GM23338 (cell line): ENCODE measurements around the gene LTBP4. TPM values are rescaled to one million over a fixed set of nuclear protein-coding genes. Genes with fewer than 3 reads are reported as not detected.

Experiments used
- ATAC-seq: fragments of 200-7000 bp; cut with Tn5 transposase; 3 replicates; pipeline ENCODE4 v1.9.1; 2020
- DNase-seq: peaks from one replicate; pipeline ENCODE4 v3.0.0-alpha.2; 2015; ENCODE audit warnings: low spot score
- H2AFZ ChIP-seq: fragments of 200-600 bp; sonication (generic); 2 replicates; pipeline ENCODE4 v1.8.0; 2016; ENCODE audit warnings: antibody characterized with exemption, mild to moderate bottlenecking, moderate library complexity
- H3F3A ChIP-seq: fragments of 200-600 bp; sonication (generic); replicated peaks from 2 replicates; pipeline ENCODE4 v1.8.0; 2017; ENCODE audit warnings: antibody characterized with exemption, mixed run types, low read depth
- H3K27ac ChIP-seq: fragments of 200-600 bp; sonication (generic); 2 replicates; pipeline ENCODE4 v1.6.1; 2016; ENCODE audit warnings: low read depth
- H3K27me3 ChIP-seq: fragments of 200-600 bp; sonication (generic); 2 replicates; pipeline ENCODE4 v1.8.0; 2016; ENCODE audit warnings: mild to moderate bottlenecking, mixed run types, moderate library complexity; ENCODE audit not compliant: insufficient read depth
- H3K36me3 ChIP-seq: fragments of 200-600 bp; sonication (generic); 2 replicates; pipeline ENCODE4 v1.8.0; 2016; ENCODE audit warnings: mild to moderate bottlenecking; ENCODE audit not compliant: insufficient read depth
- H3K4me1 ChIP-seq: fragments of 200-600 bp; sonication (generic); 2 replicates; pipeline ENCODE4 v1.8.0; 2016; ENCODE audit warnings: mild to moderate bottlenecking, moderate library complexity; ENCODE audit not compliant: insufficient read depth
- H3K4me2 ChIP-seq: fragments of 200-600 bp; sonication (generic); 2 replicates; pipeline ENCODE4 v1.7.1; 2017; ENCODE audit warnings: mixed run types
- H3K4me3 ChIP-seq: fragments of 200-600 bp; sonication (generic); 2 replicates; pipeline ENCODE4 v1.6.1; 2016; ENCODE audit warnings: mixed run types
- H3K79me2 ChIP-seq: fragments of 200-600 bp; sonication (generic); replicated peaks from 2 replicates; pipeline ENCODE4 v1.8.0; 2017; ENCODE audit warnings: mild to moderate bottlenecking; ENCODE audit not compliant: insufficient read depth
- H3K9me2 ChIP-seq: fragments of 200-600 bp; sonication (generic); 2 replicates; pipeline ENCODE4 v1.8.0; 2017; ENCODE audit not compliant: insufficient read depth
- H4K20me1 ChIP-seq: fragments of 200-600 bp; sonication (generic); replicated peaks from 2 replicates; pipeline ENCODE4 v1.8.0; 2017; ENCODE audit warnings: mild to moderate bottlenecking; ENCODE audit not compliant: insufficient read depth
- H3K27ac Mint-ChIP-seq: 2 replicates; pipeline ENCODE4 v1.8.0; 2020; ENCODE audit warnings: inconsistent platforms, mild to moderate bottlenecking, moderate library complexity, mixed read lengths
- H3K27me3 Mint-ChIP-seq: 3 replicates; pipeline ENCODE4 v1.8.0; 2022; ENCODE audit warnings: low read depth, mild to moderate bottlenecking, moderate library complexity, mixed read lengths, inconsistent platforms; ENCODE audit not compliant: insufficient read depth, poor library complexity
- H3K36me3 Mint-ChIP-seq: 3 replicates; pipeline ENCODE4 v1.8.0; 2021; ENCODE audit warnings: low read depth, mild to moderate bottlenecking, inconsistent platforms, moderate library complexity, mixed read lengths
- H3K4me1 Mint-ChIP-seq: 3 replicates; pipeline ENCODE4 v1.8.0; 2020; ENCODE audit warnings: mild to moderate bottlenecking, inconsistent platforms, mixed read lengths
- H3K4me3 Mint-ChIP-seq: 3 replicates; pipeline ENCODE4 v1.8.0; 2021; ENCODE audit warnings: moderate library complexity, mild to moderate bottlenecking, inconsistent platforms, mixed read lengths
- H3K9me3 Mint-ChIP-seq: 3 replicates; pipeline ENCODE4 v1.8.0; 2020; ENCODE audit warnings: moderate library complexity, mild to moderate bottlenecking, inconsistent platforms, mixed read lengths
- CREB1 ChIP-seq: fragments of 250-450 bp; sonication (Bioruptor Pico); IDR thresholded peaks from 2 replicates; pipeline ENCODE4 v1.5.0; 2020; ENCODE audit warnings: low read depth, mild to moderate bottlenecking, moderate library complexity
- EZH2 ChIP-seq: fragments of 200-600 bp; sonication (generic); IDR thresholded peaks from one replicate; pipeline ENCODE4 v1.8.0; 2017; ENCODE audit warnings: antibody characterized with exemption, mild to moderate bottlenecking, low read depth; ENCODE audit not compliant: unreplicated experiment
- EZH2phosphoT487 ChIP-seq: fragments of 200-600 bp; sonication (generic); IDR thresholded peaks from one replicate; pipeline ENCODE4 v1.8.1; 2018; ENCODE audit warnings: antibody characterized with exemption; ENCODE audit not compliant: unreplicated experiment
- JUNB ChIP-seq: IDR thresholded peaks from one replicate; pipeline ENCODE4 v1.6.1; 2016; ENCODE audit warnings: antibody characterized with exemption; ENCODE audit not compliant: unreplicated experiment
- NANOG ChIP-seq: IDR thresholded peaks from 2 replicates; pipeline ENCODE4 v1.6.1; 2016; ENCODE audit warnings: antibody characterized with exemption, borderline replicate concordance
- POLR2AphosphoS5 ChIP-seq: IDR thresholded peaks from 2 replicates; pipeline ENCODE4 v1.6.1; 2016; ENCODE audit warnings: antibody characterized with exemption, low read depth
- STAT1 ChIP-seq: IDR thresholded peaks from one replicate; pipeline ENCODE4 v1.6.1; 2016; ENCODE audit warnings: antibody characterized with exemption; ENCODE audit not compliant: unreplicated experiment
- ZNF114 ChIP-seq: fragments of 250-450 bp; sonication (Bioruptor Pico); IDR thresholded peaks from 2 replicates; pipeline ENCODE4 v1.5.0; 2020; ENCODE audit warnings: mild to moderate bottlenecking, moderate library complexity
- ZNF331 ChIP-seq: fragments of 250-450 bp; sonication (Bioruptor Pico); IDR thresholded peaks from 2 replicates; pipeline ENCODE4 v1.5.0; 2020; ENCODE audit warnings: low read depth, mild to moderate bottlenecking, moderate library complexity
- polyA plus RNA-seq: library from polyadenylated mRNA; unstranded; fragments of >200 nt; fragmentation: Nextera tagmentation; extraction: Ambion mirVana; gene quantifications from 2 replicates; pipeline ENCODE4 v1.2.1, GENCODE V29; 2016
- total RNA-seq: library from RNA; depleted of rRNA; stranded (reverse); fragments of >200 nt; shearing (Covaris generic); gene quantifications from 2 replicates; pipeline ENCODE4 v1.2.3, GENCODE V29; 2014
- TF ChIP-seq, protein P1 (sequence below): fragments of 250-450 bp; sonication (Bioruptor Pico); IDR thresholded peaks from 2 replicates; pipeline ENCODE4 v1.5.0; 2020; ENCODE audit warnings: mild to moderate bottlenecking, moderate library complexity
- TF ChIP-seq, protein P2 (sequence below), 2 experiments: fragments of 200-600 bp in 1 of 2; sonication (generic) in 1 of 2; conservative IDR thresholded peaks; 2 replicates each; pipeline versions ENCODE4 v1.5.1 to v1.6.1; 2016 to 2017; ENCODE audit warnings: antibody characterized with exemption in 2 of 2, low read depth in 2 of 2, mild to moderate bottlenecking in 2 of 2, moderate library complexity in 1 of 2
- TF ChIP-seq, protein P3 (sequence below): IDR thresholded peaks from 2 replicates; pipeline ENCODE4 v1.6.1; 2016; ENCODE audit warnings: antibody characterized with exemption

Gene LTBP4
- total and polyA plus RNA-seq, 2 experiments from 2014 or later: 50.3 to 65.0 TPM

DNA sequence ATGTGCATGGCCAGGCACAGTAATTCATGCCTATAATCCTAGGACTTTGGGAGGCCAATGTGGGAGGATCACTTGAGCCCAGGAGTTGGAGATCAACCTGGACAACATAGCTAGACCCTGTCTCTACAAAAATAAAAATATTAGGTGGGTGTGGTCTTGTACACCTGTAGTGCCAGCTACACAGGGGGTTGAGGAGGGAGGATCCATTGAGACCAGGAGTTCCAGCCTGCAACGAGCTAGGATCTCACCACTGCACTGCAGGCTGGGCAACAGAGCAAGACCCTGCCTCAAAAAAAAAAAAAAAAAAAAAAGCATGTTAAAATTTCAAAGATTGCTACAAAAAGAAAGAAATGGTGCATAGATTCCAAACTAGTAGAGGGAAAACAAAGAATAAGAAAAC is 37.2 kb downstream of the LTBP4 start:
- TF ChIP-seq, protein P1, sequence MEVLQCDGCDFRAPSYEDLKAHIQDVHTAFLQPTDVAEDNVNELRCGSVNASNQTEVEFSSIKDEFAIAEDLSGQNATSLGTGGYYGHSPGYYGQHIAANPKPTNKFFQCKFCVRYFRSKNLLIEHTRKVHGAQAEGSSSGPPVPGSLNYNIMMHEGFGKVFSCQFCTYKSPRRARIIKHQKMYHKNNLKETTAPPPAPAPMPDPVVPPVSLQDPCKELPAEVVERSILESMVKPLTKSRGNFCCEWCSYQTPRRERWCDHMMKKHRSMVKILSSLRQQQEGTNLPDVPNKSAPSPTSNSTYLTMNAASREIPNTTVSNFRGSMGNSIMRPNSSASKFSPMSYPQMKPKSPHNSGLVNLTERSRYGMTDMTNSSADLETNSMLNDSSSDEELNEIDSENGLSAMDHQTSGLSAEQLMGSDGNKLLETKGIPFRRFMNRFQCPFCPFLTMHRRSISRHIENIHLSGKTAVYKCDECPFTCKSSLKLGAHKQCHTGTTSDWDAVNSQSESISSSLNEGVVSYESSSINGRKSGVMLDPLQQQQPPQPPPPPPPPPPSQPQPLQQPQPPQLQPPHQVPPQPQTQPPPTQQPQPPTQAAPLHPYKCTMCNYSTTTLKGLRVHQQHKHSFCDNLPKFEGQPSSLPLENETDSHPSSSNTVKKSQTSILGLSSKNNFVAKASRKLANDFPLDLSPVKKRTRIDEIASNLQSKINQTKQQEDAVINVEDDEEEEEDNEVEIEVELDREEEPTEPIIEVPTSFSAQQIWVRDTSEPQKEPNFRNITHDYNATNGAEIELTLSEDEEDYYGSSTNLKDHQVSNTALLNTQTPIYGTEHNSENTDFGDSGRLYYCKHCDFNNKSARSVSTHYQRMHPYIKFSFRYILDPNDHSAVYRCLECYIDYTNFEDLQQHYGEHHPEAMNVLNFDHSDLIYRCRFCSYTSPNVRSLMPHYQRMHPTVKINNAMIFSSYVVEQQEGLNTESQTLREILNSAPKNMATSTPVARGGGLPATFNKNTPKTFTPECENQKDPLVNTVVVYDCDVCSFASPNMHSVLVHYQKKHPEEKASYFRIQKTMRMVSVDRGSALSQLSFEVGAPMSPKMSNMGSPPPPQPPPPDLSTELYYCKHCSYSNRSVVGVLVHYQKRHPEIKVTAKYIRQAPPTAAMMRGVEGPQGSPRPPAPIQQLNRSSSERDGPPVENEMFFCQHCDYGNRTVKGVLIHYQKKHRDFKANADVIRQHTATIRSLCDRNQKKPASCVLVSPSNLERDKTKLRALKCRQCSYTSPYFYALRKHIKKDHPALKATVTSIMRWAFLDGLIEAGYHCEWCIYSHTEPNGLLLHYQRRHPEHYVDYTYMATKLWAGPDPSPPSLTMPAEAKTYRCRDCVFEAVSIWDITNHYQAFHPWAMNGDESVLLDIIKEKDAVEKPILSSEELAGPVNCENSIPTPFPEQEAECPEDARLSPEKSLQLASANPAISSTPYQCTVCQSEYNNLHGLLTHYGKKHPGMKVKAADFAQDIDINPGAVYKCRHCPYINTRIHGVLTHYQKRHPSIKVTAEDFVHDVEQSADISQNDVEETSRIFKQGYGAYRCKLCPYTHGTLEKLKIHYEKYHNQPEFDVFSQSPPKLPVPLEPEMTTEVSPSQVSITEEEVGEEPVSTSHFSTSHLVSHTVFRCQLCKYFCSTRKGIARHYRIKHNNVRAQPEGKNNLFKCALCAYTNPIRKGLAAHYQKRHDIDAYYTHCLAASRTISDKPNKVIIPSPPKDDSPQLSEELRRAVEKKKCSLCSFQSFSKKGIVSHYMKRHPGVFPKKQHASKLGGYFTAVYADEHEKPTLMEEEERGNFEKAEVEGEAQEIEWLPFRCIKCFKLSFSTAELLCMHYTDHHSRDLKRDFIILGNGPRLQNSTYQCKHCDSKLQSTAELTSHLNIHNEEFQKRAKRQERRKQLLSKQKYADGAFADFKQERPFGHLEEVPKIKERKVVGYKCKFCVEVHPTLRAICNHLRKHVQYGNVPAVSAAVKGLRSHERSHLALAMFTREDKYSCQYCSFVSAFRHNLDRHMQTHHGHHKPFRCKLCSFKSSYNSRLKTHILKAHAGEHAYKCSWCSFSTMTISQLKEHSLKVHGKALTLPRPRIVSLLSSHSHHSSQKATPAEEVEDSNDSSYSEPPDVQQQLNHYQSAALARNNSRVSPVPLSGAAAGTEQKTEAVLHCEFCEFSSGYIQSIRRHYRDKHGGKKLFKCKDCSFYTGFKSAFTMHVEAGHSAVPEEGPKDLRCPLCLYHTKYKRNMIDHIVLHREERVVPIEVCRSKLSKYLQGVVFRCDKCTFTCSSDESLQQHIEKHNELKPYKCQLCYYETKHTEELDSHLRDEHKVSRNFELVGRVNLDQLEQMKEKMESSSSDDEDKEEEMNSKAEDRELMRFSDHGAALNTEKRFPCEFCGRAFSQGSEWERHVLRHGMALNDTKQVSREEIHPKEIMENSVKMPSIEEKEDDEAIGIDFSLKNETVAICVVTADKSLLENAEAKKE (CRISPR knock-in tag): no peak
- TF ChIP-seq STAT1 (no peak), EZH2 (no peak)
- H2AFZ ChIP-seq: no peak overlapping the region
- no peak for ATAC-seq

DNA sequence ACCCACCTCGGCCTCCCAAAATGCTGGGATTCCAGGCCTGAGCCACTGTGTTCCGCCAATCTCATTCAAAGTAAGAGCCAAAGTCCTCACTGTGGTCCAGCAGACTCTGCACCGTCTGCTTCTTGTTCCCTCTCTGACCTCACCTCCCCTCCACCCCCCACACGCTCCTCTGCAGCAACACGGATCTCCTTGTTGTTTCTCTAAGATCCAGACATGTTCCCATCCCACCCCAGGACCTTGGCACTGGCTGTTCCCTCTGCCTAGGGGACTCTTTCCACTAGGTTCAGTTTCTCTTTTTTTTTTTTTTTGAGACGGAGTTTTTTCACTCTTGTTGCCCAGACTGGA is 38.4 kb downstream of the LTBP4 start:
- Mint-ChIP-seq H3K9me3 (no peaks in the 10 kb centered on the region; the same call in 2 of the 3 replicates), H3K36me3 (no peaks in the 10 kb centered on the region), H3K27me3 (peaks cover 13% of the 10 kb centered on the region), H3K4me3 (no peak overlapping the region), H3K4me1 (peaks cover 11% of the 10 kb centered on the region), H3K27ac (no peak overlapping the region)
- Histone ChIP-seq H3K4me1 (peaks cover 7% of the 10 kb centered on the region), H3K36me3 (no peaks in the 10 kb centered on the region), H3K4me3 (no peak overlapping the region), H3K79me2 (no peaks in the 10 kb centered on the region), H3F3A (no peaks in the 10 kb centered on the region), H4K20me1 (no peaks in the 10 kb centered on the region), H3K9me2 (no peaks in the 10 kb centered on the region), H3K27me3 (peaks cover 11% of the 10 kb centered on the region), H3K27ac (no peak overlapping the region), H2AFZ (no peak overlapping the region), H3K4me2 (no peak overlapping the region)
- ATAC-seq (no peak), DNase-seq (no peak)
- TF ChIP-seq POLR2AphosphoS5 (no peak), JUNB (no peak), EZH2 (no peak), ZNF114 (CRISPR knock-in tag) (no peak), STAT1 (no peak), CREB1 (no peak), ZNF331 (CRISPR knock-in tag) (no peak), EZH2phosphoT487 (no peak), NANOG (no peak)
- TF ChIP-seq, protein P2, sequence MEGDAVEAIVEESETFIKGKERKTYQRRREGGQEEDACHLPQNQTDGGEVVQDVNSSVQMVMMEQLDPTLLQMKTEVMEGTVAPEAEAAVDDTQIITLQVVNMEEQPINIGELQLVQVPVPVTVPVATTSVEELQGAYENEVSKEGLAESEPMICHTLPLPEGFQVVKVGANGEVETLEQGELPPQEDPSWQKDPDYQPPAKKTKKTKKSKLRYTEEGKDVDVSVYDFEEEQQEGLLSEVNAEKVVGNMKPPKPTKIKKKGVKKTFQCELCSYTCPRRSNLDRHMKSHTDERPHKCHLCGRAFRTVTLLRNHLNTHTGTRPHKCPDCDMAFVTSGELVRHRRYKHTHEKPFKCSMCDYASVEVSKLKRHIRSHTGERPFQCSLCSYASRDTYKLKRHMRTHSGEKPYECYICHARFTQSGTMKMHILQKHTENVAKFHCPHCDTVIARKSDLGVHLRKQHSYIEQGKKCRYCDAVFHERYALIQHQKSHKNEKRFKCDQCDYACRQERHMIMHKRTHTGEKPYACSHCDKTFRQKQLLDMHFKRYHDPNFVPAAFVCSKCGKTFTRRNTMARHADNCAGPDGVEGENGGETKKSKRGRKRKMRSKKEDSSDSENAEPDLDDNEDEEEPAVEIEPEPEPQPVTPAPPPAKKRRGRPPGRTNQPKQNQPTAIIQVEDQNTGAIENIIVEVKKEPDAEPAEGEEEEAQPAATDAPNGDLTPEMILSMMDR (conservative IDR thresholded peaks at IDR 0.05; ENCODE audit: low read depth in 2 of 2): no peak
- TF ChIP-seq, protein P3, sequence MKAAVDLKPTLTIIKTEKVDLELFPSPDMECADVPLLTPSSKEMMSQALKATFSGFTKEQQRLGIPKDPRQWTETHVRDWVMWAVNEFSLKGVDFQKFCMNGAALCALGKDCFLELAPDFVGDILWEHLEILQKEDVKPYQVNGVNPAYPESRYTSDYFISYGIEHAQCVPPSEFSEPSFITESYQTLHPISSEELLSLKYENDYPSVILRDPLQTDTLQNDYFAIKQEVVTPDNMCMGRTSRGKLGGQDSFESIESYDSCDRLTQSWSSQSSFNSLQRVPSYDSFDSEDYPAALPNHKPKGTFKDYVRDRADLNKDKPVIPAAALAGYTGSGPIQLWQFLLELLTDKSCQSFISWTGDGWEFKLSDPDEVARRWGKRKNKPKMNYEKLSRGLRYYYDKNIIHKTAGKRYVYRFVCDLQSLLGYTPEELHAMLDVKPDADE: no peak

More for the DNA sequence above, 37.2 kb downstream of the LTBP4 start:
- Histone ChIP-seq H4K20me1 (no peaks in the 10 kb centered on the region), H3K9me2 (no peaks in the 10 kb centered on the region), H3K4me3 (no peak overlapping the region), H3K27me3 (peaks cover 20% of the 10 kb centered on the region), H3K4me1 (peaks cover 16% of the 10 kb centered on the region), H3K79me2 (no peaks in the 10 kb centered on the region), H3K36me3 (no peaks in the 10 kb centered on the region), H3K27ac (no peak overlapping the region), H3K4me2 (no peak overlapping the region), H3F3A (no peaks in the 10 kb centered on the region)
- peaks cover 23% of the 10 kb centered on the region for H3K4me1 Mint-ChIP-seq
- H3K27ac Mint-ChIP-seq: no peak overlapping the region
- no peaks in the 10 kb centered on the region; the same call in 2 of the 3 replicates for H3K9me3 Mint-ChIP-seq
- no peak overlapping the region for H3K4me3 Mint-ChIP-seq
- no peak for DNase-seq
- peaks cover 23% of the 10 kb centered on the region for H3K27me3 Mint-ChIP-seq
- no peaks in the 10 kb centered on the region for H3K36me3 Mint-ChIP-seq
